Hepatocyte (in vitro differentiated cells): ENCODE results near the gene CCDC167.

ENCODE experiments used
- CTCF ChIP-seq: fragments of 200-600 bp; sonication (generic); IDR thresholded peaks from 2 replicates; pipeline ENCODE4 v1.5.1; 2016; ENCODE audit warnings: antibody characterized with exemption, mild to moderate bottlenecking; ENCODE audit not compliant: poor library complexity
- EZH2phosphoT487 ChIP-seq: fragments of 200-600 bp; sonication (generic); IDR thresholded peaks from one replicate; pipeline ENCODE4 v1.6.1; 2018; ENCODE audit warnings: antibody characterized with exemption, mild to moderate bottlenecking, low read depth, moderate library complexity; ENCODE audit not compliant: unreplicated experiment, severe bottlenecking

DNA sequence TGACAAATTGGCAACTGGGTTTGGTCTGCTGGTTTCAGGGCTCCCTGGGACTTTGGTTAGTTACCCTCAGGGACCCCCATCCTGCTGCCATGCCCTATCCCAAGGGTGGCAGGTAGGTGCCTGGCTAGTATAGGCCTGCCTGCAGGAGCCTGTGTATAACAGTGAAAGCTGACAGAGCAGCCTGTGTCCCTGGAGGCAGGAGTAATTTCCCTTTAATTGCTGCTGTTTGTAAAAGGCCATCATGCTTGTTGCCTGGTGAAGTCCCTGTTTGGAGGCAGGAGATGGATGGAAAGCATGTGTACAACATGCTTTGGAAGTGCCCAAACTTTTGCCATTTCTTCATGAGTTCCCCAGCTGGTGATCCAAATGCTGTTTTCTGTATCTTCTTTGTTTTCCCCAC lies 36.6 kb downstream of the CCDC167 start:
- TF ChIP-seq CTCF (no peak), EZH2phosphoT487 (no peak)
